ENCODE measurements around the gene SWAP70.

Gene SWAP70

DNA sequence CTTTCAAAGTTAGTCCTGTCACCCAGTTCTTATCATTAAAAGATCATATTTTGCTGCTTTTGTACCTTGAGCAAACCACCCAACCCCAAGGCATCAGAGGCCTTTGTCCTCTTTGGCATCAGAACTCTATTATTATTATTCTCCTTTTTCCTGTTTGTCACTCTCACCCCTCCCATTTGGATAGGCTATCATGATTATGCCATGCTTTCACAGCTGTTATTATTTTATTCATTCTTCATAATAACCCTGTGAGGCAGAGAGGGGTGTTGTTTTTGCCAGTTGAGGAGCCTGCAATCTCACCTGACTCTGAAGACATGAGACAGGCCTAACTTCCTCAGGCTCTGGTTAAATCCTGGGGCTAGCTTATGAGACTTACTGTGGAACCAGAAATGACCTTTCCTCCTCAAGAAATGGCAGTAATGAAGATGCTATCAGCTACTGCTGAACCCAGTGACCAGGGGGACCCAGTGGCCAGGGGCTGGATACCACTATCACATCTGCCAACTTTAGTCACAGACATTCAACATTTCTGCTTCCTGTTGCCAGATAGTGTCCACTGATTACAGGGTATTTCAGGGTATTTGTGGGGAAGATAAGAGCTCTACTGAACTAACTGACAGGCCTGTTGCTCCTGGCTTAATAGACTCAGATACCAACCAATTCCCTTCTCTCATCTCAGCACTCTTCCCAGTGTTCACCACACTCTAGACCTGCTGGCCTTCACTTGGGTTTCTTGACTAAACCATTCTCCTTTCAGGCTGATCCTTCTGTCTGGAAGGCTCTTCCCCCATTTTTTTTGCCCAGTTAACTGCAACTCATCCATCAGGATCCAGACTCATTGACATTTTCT, 11.8 kb upstream of the SWAP70 start:
- no peak for DNase-seq

- DNase-seq: no peak
These were observed 10.0 kb upstream of the SWAP70 start for GRCh38 chr11:9653871-9654270.

DNA sequence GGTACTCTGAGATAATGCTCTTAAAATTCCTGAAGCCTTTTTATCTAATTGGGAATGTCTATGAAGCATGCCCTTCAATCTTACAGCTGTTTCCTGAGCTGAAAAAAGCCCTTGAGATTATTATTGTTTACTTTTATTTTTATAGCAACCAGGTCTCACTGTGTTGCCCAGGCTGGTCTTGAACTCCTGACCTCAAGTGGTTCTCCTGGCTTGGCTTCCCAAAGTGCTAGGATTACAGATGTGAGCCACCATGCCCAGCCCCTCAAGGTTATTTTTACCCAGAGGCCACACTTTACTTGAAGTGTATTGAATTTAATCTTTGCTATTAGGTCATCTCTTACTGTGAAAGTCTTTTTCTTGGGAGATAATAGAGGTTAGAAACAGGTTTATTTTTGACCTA, 7.0 kb upstream of the SWAP70 start:
- no peak for DNase-seq

- no peak for DNase-seq
These were observed 6.3 kb upstream of the SWAP70 start for GRCh38 chr11:9657531-9657930.

GRCh38 chr11:9660886-9661285, 3.0 kb upstream of the SWAP70 start:
- no peak for DNase-seq

DNA sequence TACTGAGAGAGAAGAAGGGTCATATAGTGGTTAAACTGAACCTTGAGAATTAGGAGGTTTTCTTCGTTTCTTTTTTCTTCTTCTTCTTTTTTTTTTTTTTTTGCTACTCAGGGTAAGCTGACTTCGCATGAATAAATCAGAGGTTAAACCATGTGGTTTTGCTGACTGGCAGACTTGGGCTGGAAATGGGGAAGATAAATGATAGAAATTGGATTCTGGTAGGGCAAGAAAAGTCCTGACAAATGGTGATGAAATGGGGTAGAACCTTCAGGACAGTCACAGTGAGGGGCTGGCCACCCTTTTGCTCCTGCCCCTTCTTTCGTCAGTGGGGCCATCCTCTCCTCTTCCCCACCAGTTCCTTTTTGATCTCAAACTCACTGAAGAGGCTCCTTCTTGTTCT, 1.6 kb upstream of the SWAP70 start:
- no peak for DNase-seq

DNA sequence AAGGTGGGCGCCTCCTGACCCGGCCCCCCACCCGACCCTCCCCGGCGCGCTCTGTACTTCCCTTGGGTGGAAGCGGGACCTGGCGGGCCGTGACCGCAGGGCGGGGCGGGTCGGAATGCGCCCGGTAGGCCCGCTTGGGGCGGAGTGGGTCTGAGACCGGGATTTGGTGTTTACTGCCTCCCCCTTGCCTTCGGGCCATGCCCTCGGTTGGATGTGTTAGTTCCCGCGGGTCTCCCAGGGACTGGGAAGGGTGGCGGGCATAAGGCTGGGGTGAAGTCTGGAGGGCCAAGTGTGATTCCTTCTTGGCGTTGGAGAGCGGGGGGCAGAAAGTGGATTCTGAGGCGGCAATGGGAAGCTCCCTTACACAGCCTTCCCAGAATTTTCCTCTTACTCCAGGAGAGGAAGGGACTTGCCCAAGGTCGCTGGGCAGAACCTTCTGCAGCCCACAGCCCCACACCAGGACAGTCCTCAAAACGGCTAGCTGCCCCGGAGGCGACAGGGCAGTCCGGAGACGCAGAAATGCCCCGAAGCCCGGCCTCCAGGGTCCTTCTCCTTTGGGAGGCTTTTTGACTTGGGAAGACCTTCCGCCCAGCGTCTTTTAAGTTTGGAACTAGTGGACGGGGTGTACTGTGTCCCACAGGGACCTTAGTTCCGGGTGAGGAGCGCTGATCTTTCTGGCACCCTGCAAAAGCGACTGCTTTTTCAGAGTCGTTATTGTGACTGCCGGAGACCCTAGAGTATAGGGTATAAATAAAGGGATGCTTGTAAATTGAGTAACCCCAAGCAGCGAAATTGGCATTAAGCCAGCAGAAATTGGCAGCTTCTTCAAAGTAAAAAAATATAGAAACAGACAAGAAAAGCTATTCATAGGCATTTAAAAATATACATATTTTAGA, 647 bp downstream of the SWAP70 start:
- DNase-seq: no peak

- DNase-seq: no peak
These were observed 1.9 kb downstream of the SWAP70 start for GRCh38 chr11:9665749-9666148.

DNA sequence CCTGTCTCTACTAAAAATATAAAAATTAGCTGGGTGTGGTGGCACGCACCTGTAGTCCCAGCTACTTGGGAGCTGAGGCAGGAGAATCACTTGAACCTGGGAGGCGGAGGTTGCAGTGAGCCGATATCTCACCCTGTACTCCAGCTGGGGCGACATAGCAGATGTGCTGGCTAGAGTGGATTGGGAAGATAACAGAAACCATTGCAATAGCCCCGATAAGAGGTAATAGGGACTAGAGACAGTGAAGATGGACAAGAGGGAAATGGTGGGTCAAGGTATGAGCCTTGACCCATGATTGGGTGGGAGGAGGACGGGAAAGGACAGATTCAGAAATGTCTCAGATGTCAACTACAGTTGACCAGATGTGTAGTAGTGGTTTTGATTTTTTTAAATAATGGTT, 6.1 kb downstream of the SWAP70 start:
- no peak for DNase-seq

GRCh38 chr11:9672288-9672916, 8.5 kb downstream of the SWAP70 start:
- no peak for DNase-seq

GRCh38 chr11:9672918-9673317, 9.0 kb downstream of the SWAP70 start:
- no peak for DNase-seq

GRCh38 chr11:9675691-9676090, 11.8 kb downstream of the SWAP70 start:
- DNase-seq: no peak

DNA sequence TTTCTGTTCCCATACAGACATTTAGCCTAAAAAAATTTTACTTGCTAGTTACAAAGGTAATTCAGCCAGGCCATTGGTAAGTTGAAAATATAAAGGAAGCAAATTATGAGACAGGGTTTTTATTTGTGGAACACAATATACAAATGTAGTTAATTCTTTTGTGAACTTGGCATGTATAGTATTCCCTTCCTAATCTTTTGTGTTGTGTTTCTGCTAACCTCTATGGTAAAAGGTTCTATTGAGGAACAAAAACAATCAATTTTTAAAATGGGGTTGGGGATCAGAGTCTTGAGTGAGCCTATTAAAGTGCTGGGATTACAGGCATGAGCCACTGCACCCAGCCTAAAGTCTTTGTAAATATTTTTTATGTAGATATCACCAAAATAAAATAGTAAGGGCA, 14.1 kb downstream of the SWAP70 start:
- no peak for DNase-seq

- DNase-seq: no peak
These were observed 14.7 kb downstream of the SWAP70 start for GRCh38 chr11:9678576-9678975.

GRCh38 chr11:9680028-9680427, 16.2 kb downstream of the SWAP70 start:
- DNase-seq: no peak

GRCh38 chr11:9681583-9682372, 17.9 kb downstream of the SWAP70 start:
- no peak for DNase-seq

- DNase-seq: no peak
These were observed 24.0 kb downstream of the SWAP70 start for GRCh38 chr11:9687711-9688477.

DNA sequence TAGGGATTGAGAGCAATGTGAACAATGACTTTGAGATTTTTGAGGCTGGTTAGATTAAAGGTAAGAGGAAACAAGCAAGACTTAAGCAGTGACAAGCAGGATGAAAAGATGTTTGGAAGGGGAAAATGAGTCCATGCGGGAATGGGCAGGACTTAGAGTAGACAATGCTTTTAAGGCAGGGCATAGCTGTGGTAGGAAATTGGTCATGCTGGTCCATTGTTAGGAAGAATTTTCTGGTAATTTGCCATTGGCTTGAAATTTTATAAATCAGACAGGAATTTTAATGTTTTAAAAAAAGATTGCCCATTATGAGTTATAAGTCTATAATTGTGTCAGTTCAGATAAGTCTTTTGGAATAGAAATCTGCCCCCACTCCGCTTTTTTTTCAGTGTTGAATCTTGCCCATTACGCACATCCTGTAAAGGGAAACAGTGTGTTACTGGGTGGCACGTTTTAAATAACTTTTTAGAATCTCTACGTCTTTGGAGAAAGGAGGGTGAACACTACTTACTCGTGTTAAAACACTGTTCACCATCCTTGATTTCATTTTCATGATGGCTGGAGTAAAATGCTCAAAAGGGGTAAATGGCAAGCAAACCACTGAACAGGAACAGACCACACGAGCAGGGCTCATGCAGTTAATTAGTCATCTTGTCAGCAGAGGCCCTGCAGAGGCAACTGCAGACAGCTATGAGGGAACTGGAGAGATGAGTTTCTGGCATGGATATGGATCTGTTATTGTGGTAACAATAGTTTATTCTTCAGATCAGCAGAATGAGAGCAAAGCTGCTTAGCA, 25.0 kb downstream of the SWAP70 start:
- DNase-seq: peak; percentile 38

- no peak for DNase-seq
These were observed 25.8 kb downstream of the SWAP70 start for GRCh38 chr11:9689721-9690120.

DNA sequence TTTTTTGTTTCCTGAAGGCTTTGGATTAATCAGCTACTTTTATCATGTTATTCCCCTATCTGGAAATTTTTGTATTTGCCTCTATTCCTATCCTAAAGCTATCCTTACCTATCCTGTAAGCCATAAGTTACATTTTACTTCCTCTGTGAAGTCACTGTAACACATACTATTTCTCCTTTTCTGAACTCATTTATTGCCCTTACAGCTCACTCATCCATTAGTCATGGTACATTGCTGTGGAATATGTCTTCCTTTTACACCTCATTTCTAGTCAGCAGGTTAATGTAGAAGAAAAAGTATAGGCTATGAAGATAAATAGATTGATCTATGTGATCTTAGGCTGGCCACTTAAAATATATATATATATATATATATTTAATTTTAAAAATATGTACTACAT, 28.0 kb downstream of the SWAP70 start:
- DNase-seq: no peak

GRCh38 chr11:9692691-9693090, 28.8 kb downstream of the SWAP70 start:
- no peak for DNase-seq

All from activated CD4-positive, alpha-beta T cell treated with anti-CD3 and anti-CD28 coated beads, Interleukin-2, amount 50 U/mL, for 16 hours (primary cell).